T-helper 2 cell (primary cell): ENCODE data around the gene MAP2.
A peak's percentile ranks its signal among the peaks of the same experiment; 100 is the strongest.
"Not testable (repeated sequence)": the region's sequence is repeated elsewhere in the genome, so short reads cannot be mapped to it uniquely, and the experiment has no call there.

Experiments
- DNase-seq, 5 experiments: peaks; one replicate each; pipeline versions ENCODE4 v3.0.0 to v3.0.0-alpha.2; 2012 to 2022

Gene MAP2

GRCh38 chr2:209598227-209598626 is 174.4 kb downstream of the MAP2 start:
- not testable (repeated sequence) for DNase-seq

GRCh38 chr2:209600341-209601171 is 176.7 kb downstream of the MAP2 start:
- no peak for DNase-seq

GRCh38 chr2:209601497-209601896 is 177.7 kb downstream of the MAP2 start:
- no peak for DNase-seq

- DNase-seq: no peak
Observed at GRCh38 chr2:209602259-209602658, 178.4 kb downstream of the MAP2 start.

- no peak for DNase-seq
Observed at GRCh38 chr2:209609531-209609930, 185.7 kb downstream of the MAP2 start.

- DNase-seq: no peak
Observed at GRCh38 chr2:209610631-209611030, 186.8 kb downstream of the MAP2 start.

- DNase-seq: no peak
Observed at GRCh38 chr2:209613649-209614305, 189.9 kb downstream of the MAP2 start.

- no peak for DNase-seq
Observed at GRCh38 chr2:209614690-209615369, 191.0 kb downstream of the MAP2 start.

- no peak for DNase-seq
Observed at GRCh38 chr2:209619782-209620181, 195.9 kb downstream of the MAP2 start.

- no peak for DNase-seq
Observed at GRCh38 chr2:209624192-209624938, 200.5 kb downstream of the MAP2 start.

GRCh38 chr2:209629597-209629996 is 205.8 kb downstream of the MAP2 start:
- DNase-seq: no peak

GRCh38 chr2:209633911-209634310 is 210.1 kb downstream of the MAP2 start:
- DNase-seq: no peak

- DNase-seq: no peak
Observed at GRCh38 chr2:209636076-209636475, 212.2 kb downstream of the MAP2 start.

- DNase-seq: no peak
Observed at GRCh38 chr2:209637293-209637692, 213.4 kb downstream of the MAP2 start.

- DNase-seq: peak in 1 of 5 experiments; percentile 34
Observed at GRCh38 chr2:209638346-209638745, 214.5 kb downstream of the MAP2 start.

- no peak for DNase-seq
Observed at GRCh38 chr2:209640358-209640757, 216.5 kb downstream of the MAP2 start.

GRCh38 chr2:209642146-209642820 is 218.4 kb downstream of the MAP2 start:
- DNase-seq: peak in 1 of 5 experiments; percentile 8

GRCh38 chr2:209644842-209645241 is 221.0 kb downstream of the MAP2 start:
- no peak for DNase-seq

GRCh38 chr2:209648714-209649113 is 224.9 kb downstream of the MAP2 start:
- DNase-seq: no peak

- DNase-seq: no peak
Observed at GRCh38 chr2:209653134-209653533, 229.3 kb downstream of the MAP2 start.

GRCh38 chr2:209661286-209661894 is 237.5 kb downstream of the MAP2 start:
- no peak for DNase-seq

- no peak for DNase-seq
Observed at GRCh38 chr2:209662021-209662420, 238.2 kb downstream of the MAP2 start.
